ENCODE data around the gene NCAPG2.
"Not testable (repeated sequence)": the region's sequence is repeated elsewhere in the genome, so short reads cannot be mapped to it uniquely, and the experiment has no call there.

The NCAPG2 gene

GRCh38 chr7:158703679-158704523 lies 703 bp downstream of the NCAPG2 start:
- not testable (repeated sequence) for DNase-seq

DNA sequence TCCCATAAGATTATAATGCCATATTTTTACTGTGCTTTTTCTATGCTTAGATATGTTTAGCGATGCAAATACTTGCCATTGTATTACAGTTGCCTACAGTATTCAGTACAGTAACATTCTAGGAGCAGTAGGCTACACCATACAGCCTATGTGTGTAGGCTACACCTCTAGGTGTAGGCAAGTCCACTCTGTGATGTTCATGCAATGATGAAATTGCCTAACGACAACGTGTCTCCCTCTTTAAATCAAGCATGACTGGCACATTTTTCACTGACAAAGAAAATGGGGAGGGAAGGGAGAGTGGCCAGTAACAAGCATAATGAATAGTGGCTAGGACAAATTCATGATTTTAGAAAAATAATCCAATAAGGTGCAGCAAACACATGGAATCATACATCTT lies 1.7 kb downstream of the NCAPG2 start:
- DNase-seq = no peak

- DNase-seq = no peak
These were observed 2.4 kb downstream of the NCAPG2 start for GRCh38 chr7:158702196-158702595.

GRCh38 chr7:158700008-158700407 lies 4.6 kb downstream of the NCAPG2 start:
- DNase-seq = no peak

GRCh38 chr7:158699341-158699740 lies 5.3 kb downstream of the NCAPG2 start:
- DNase-seq = no peak

- no peak for DNase-seq
These were observed 5.9 kb downstream of the NCAPG2 start for GRCh38 chr7:158698657-158699195.

GRCh38 chr7:158697597-158697996 lies 7.0 kb downstream of the NCAPG2 start:
- DNase-seq = not testable (repeated sequence)

GRCh38 chr7:158695726-158696452 lies 8.7 kb downstream of the NCAPG2 start:
- no peak for DNase-seq

- DNase-seq = no peak
These were observed 9.5 kb downstream of the NCAPG2 start for GRCh38 chr7:158695056-158695455.

DNA sequence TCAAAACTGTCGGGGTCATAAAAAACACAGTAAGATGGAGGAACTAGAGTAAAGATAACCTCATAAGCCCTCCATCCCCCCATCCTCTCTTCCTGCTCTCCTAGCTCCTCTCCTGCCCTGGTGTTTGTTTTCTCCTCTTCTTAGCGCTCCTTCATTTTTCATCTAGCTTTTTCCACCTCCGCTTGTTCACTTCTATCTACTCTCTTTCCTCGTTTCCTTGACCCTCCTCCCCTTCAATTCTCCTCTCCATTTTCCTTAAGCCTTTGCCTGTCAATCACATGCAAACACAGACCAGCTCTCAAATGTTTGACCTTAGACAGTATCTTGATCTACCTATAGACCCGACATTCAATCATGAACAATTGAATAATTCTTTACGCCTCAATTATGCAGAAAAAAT lies 10.0 kb downstream of the NCAPG2 start:
- DNase-seq = no peak

- DNase-seq = no peak
These were observed 15.1 kb downstream of the NCAPG2 start for GRCh38 chr7:158689488-158689887.

GRCh38 chr7:158687406-158687805 lies 17.2 kb downstream of the NCAPG2 start:
- no peak for DNase-seq

GRCh38 chr7:158685693-158686092 lies 18.9 kb downstream of the NCAPG2 start:
- DNase-seq = no peak

- DNase-seq = no peak
These were observed 20.3 kb downstream of the NCAPG2 start for GRCh38 chr7:158684329-158684728.

GRCh38 chr7:158683541-158683940 lies 21.1 kb downstream of the NCAPG2 start:
- DNase-seq = no peak

- DNase-seq = no peak
These were observed 22.1 kb downstream of the NCAPG2 start for GRCh38 chr7:158682456-158682855.

DNA sequence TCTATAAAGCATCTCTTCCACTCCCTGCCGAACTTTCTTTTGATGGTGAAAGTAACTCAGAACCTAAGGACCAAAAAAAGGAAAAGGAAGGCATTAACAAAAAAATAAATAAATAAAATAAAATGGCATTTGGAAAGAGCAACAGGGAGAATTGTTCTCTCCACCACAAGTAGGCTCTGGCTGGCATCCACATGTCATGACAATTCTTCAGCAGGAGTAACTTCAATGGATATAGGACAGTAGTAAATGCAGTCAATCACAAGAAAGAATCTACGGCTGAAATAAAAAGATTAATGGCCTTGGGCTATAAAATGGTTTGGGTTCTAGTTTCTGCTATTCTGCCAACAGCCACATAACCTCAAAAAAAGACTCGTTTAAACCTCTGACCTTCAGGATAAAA lies 23.9 kb downstream of the NCAPG2 start:
- no peak for DNase-seq

- no peak for DNase-seq
These were observed 27.7 kb downstream of the NCAPG2 start for GRCh38 chr7:158676906-158677305.

DNA sequence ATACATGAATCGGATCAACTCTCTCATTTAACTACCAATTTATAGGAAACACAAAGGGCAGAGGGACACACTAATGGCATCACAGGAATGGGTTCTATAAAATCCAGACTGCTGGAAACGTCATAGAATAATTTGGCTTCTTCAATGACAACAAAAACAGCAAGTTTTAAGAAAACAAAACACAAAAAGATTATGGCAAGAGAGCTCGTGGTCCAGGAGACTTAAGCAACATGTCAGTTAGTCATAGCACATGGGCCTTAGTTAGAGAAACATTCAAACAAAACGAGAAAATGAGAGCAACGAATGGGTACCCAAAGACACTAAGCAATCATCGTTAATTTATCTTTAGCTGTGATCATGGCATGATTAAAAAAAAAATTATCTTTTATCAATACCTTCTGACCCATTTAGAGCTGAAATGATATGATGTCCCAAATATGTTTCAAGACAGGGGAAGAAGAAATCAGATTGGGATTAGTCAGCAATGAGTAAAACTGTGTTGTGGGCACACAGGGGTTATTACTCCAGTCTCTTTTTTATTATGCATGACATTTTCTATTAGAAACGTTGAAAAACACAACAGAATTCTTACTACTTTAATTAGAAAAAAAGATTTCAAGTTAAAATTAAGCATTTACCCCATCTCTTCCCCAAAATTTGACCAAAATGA lies 28.3 kb downstream of the NCAPG2 start:
- no peak for DNase-seq

DNA sequence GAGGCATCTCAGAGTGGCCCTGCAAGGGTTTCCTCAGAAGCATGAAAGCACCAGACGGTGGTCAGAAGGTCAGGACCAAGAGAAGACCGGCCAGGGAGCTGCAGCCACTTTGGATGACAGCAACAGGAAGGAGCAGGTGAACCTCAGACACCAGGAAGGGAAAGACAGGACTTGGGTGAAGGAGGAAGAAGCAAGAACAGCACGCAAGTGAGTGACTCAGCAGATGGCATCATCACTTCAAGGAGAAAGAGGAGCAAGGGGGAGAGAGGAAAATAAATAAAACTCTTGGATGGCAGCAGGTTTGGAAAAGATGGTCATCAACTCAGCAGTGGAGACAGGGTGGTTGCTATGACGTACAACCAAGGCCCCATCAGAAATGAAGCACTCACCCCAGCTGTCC lies 31.6 kb downstream of the NCAPG2 start:
- DNase-seq = no peak

GRCh38 chr7:158668086-158668485 lies 36.5 kb downstream of the NCAPG2 start:
- not testable (repeated sequence) for DNase-seq

DNA sequence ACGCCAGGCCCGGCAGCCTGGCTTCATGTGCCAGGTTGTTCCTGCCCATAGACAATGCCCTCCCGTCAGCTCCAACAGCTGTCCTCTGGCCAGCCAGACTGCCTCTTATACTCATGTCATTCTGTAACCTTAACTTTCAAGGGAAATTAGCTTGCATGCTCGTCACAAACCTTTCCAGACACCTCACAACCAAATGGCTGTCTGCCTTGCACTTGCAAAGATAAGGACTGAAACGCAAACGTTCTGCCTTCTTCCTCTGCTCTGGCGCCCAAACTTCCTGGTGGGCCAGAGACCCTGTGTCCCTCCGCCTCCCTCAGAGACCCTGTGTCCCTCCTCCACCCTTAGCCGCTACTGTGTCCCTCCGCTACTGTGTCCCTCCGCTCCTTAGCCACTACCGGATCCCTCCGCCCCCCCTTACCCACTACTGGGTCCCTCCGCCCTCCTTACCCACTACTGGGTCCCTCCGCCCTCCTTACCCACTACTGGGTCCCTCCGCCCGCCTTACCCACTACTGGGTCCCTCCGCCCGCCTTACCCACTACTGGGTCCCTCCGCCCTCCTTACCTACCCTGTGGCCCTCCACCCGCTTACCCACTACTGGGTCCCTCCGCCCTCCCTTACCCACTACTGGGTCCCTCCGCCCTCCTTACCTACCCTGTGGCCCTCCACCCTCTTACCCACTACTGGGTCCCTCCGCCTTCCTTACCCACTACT lies 37.5 kb downstream of the NCAPG2 start:
- not testable (repeated sequence) for DNase-seq

DNA sequence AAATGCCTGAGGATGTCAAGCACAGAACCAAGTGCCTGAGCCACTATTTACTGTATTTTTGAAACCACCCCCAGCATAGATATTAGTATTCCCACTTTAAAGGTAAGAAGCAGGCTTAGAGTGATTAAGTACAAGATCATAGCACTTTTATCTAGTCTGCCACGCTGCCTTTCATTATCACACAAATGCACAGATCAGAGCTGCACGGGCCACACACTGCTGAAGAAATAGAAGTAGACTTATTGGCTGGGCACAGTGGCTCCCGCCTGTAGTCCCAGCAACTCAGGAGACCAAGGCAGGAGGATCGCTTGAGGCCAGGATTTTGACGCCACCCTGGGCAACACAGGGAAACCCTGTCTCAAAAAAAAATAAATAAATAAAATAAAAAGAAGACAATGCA lies 38.2 kb downstream of the NCAPG2 start:
- DNase-seq = no peak
